Activated T-cell treated with anti-CD3 and anti-CD28 coated beads, Interleukin-2, amount 50 U/mL, for 48 hours (primary cell): ENCODE data around the gene SDCBP2.

Experiments
- DNase-seq, 2 experiments: peaks; one replicate each; pipeline ENCODE4 v3.0.0-alpha.2; 2020

Gene SDCBP2

GRCh38 chr20:1357921-1358671, 29.2 kb upstream of the SDCBP2 start:
- peak; percentile 56 to 59 for DNase-seq

- DNase-seq, result no peak
Measured at GRCh38 chr20:1353956-1354355, 25.0 kb upstream of the SDCBP2 start.

GRCh38 chr20:1346315-1346969, 17.5 kb upstream of the SDCBP2 start:
- no peak for DNase-seq

GRCh38 chr20:1345756-1346093, 16.8 kb upstream of the SDCBP2 start:
- DNase-seq, result no peak

GRCh38 chr20:1345030-1345755, 16.3 kb upstream of the SDCBP2 start:
- peak; percentile 14 to 16 for DNase-seq

- peak in 1 of 2 experiments; percentile 9 for DNase-seq
Measured at GRCh38 chr20:1343446-1344124, 14.6 kb upstream of the SDCBP2 start.

- DNase-seq, result peak in 1 of 2 experiments; percentile 8
Measured at GRCh38 chr20:1341561-1342265, 12.8 kb upstream of the SDCBP2 start.

- DNase-seq, result peak in 1 of 2 experiments; percentile 11
Measured at GRCh38 chr20:1338801-1339200, 9.9 kb upstream of the SDCBP2 start.

GRCh38 chr20:1338096-1338495, 9.2 kb upstream of the SDCBP2 start:
- peak in 1 of 2 experiments; percentile 7 for DNase-seq

GRCh38 chr20:1337441-1337840, 8.5 kb upstream of the SDCBP2 start:
- DNase-seq, result peak in 1 of 2 experiments; percentile 14

GRCh38 chr20:1336699-1337367, 7.9 kb upstream of the SDCBP2 start:
- DNase-seq, result peak; percentile 19 to 23

GRCh38 chr20:1335961-1336698, 7.2 kb upstream of the SDCBP2 start:
- peak; percentile 19 to 32 for DNase-seq

- DNase-seq, result peak; percentile 13 to 18
Measured at GRCh38 chr20:1334761-1335160, 5.8 kb upstream of the SDCBP2 start.

- DNase-seq, result peak in 1 of 2 experiments; percentile 6
Measured at GRCh38 chr20:1334370-1334731, 5.4 kb upstream of the SDCBP2 start.

GRCh38 chr20:1333462-1334369, 4.8 kb upstream of the SDCBP2 start:
- peak in 1 of 2 experiments; percentile 13 for DNase-seq

GRCh38 chr20:1332749-1333300, 3.9 kb upstream of the SDCBP2 start:
- DNase-seq, result peak; percentile 16 to 19

GRCh38 chr20:1331801-1332453, 3.0 kb upstream of the SDCBP2 start:
- peak; percentile 10 to 12 for DNase-seq

- DNase-seq, result peak in 1 of 2 experiments; percentile 7
Measured at GRCh38 chr20:1331101-1331500, 2.2 kb upstream of the SDCBP2 start.
